Measurements from ENCODE around the gene F10.

- TF ChIP-seq, protein P1, sequence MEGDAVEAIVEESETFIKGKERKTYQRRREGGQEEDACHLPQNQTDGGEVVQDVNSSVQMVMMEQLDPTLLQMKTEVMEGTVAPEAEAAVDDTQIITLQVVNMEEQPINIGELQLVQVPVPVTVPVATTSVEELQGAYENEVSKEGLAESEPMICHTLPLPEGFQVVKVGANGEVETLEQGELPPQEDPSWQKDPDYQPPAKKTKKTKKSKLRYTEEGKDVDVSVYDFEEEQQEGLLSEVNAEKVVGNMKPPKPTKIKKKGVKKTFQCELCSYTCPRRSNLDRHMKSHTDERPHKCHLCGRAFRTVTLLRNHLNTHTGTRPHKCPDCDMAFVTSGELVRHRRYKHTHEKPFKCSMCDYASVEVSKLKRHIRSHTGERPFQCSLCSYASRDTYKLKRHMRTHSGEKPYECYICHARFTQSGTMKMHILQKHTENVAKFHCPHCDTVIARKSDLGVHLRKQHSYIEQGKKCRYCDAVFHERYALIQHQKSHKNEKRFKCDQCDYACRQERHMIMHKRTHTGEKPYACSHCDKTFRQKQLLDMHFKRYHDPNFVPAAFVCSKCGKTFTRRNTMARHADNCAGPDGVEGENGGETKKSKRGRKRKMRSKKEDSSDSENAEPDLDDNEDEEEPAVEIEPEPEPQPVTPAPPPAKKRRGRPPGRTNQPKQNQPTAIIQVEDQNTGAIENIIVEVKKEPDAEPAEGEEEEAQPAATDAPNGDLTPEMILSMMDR (conservative IDR thresholded peaks at IDR 0.05), result no peak
- TF ChIP-seq ZFX (IDR thresholded peaks at IDR 0.05), result no peak
Observed at GRCh38 chr13:113196970-113197737, 74.6 kb downstream of the F10 start.

Measured in C4-2B (cell line).